ENCODE measurements around the gene CDYL2.

GRCh38 chr16:80731915-80732314 is 72.5 kb downstream of the CDYL2 start:
- TF ChIP-seq CTCF (conservative IDR thresholded peaks at IDR 0.05; ENCODE audit: low read depth, low read length) (no peak), EZH2 (IDR thresholded peaks at IDR 0.05; ENCODE audit: low read length, unreplicated experiment) (no peak)
